Breast epithelium (tissue), 4 donors: ENCODE measurements around the gene BRS3. TPM values are rescaled to one million over a fixed set of nuclear protein-coding genes. Genes with fewer than 3 reads are reported as not detected.

Experiments used
- DNase-seq, 2 donors: peaks; one replicate each; pipeline ENCODE4 v3.0.0-alpha.2; 2019; ENCODE audit warnings: low spot score in 2 of 2
- H3K27ac ChIP-seq, 2 donors: fragments of 200-600 bp; sonication (generic) in 1 of 2; one replicate each; pipeline ENCODE4 v1.5.1; 2016 to 2019; ENCODE audit warnings: mild to moderate bottlenecking in 1 of 2
- H3K27me3 ChIP-seq, 2 donors: fragments of 200-600 bp; sonication (generic) in 1 of 2; one replicate each; pipeline versions ENCODE4 v1.5.1 to v1.6.0; 2017 to 2019; ENCODE audit warnings: control low read depth in 1 of 2, mild to moderate bottlenecking in 1 of 2
- H3K36me3 ChIP-seq: fragments of 200-600 bp; one replicate; pipeline ENCODE4 v1.5.1; 2019
- H3K4me1 ChIP-seq, 2 donors: fragments of 200-600 bp; sonication (generic); one replicate each; pipeline ENCODE4 v1.5.1; 2016 to 2019; ENCODE audit warnings: control low read depth in 1 of 2
- H3K4me3 ChIP-seq, 3 donors: fragments of 200-600 bp; sonication (generic); 1 replicate in 2 of 3; 2 replicates in 1 of 3; pipeline ENCODE4 v1.5.1; 2016 to 2019; ENCODE audit warnings: mild to moderate bottlenecking in 3 of 3, moderate library complexity in 2 of 3
- H3K9me3 ChIP-seq, 2 donors: fragments of 200-600 bp; sonication (generic) in 1 of 2; one replicate each; pipeline ENCODE4 v1.5.1; 2016 to 2019; ENCODE audit warnings: control low read depth in 1 of 2
- POLR2A ChIP-seq: fragments of 450-650 bp; IDR thresholded peaks from one replicate; pipeline ENCODE4 v1.6.1; 2016; ENCODE audit warnings: antibody characterized with exemption, mild to moderate bottlenecking, moderate library complexity
- POLR2AphosphoS5 ChIP-seq, 3 donors: sonication (generic); formaldehyde crosslinking; IDR thresholded peaks; one replicate each; pipeline ENCODE4 v1.6.1; 2017; ENCODE audit warnings: antibody characterized with exemption in 3 of 3
- intact Hi-C: fragments of 100-400 bp; cut with DNase I; formaldehyde crosslinking; loops from one replicate; pipeline ENCODE4 v1.15.1; 2023; ENCODE audit warnings: low total_unique reads
- total RNA-seq, 3 donors: library from RNA; depleted of rRNA; stranded (reverse); fragments of >200 nt; gene quantifications; one replicate each; pipeline ENCODE4 v1.1.0, GENCODE V29; 2016
- TF ChIP-seq, protein P1 (sequence below), 3 donors: fragments of 450-650 bp; IDR thresholded peaks; one replicate each; pipeline ENCODE4 v1.5.1; 2016 to 2017; ENCODE audit warnings: antibody characterized with exemption in 3 of 3, mild to moderate bottlenecking in 3 of 3, moderate library complexity in 3 of 3

The BRS3 gene
- total RNA-seq, 3 donors from 2014 or later: not detected

DNA sequence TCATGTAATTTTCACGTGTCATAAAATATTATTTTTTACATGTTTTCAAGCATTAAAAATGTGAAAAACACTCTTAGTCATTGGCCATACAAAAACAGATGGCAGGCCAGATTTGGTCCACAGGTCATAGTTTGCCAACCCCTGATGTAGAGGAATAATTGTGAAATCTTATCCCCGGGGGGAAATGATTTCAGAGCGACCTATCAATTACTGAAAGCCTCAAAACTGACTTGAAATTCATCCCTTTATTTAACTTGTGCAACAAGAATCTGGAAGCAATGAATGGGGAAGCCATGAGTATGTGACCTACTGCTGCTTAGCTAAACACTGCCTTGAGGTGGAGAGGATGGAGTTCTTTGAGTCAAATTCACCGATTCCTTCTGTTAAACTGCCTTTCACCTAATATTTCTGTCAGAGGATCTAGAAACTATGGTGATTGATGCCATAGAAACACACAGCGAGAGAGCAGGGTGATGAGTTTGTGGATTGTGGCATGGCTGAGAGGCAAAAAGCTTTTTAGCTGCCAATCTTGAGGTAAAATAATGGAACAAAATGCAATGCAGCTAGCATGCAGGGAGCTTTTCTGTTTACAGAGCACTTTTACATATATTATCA lies 30.3 kb upstream of the BRS3 start:
- Histone ChIP-seq H3K4me3 (no peak overlapping the region), H3K27me3 (peaks cover 0 to 26% of the 10 kb centered on the region in 2 donors), H3K27ac (no peak overlapping the region), H3K9me3 (no peaks in the 10 kb centered on the region), H3K36me3 (no peaks in the 10 kb centered on the region), H3K4me1 (no peaks in the 10 kb centered on the region)
- intact Hi-C loops: no loop called here
- TF ChIP-seq POLR2A: no peak
- TF ChIP-seq, protein P1, sequence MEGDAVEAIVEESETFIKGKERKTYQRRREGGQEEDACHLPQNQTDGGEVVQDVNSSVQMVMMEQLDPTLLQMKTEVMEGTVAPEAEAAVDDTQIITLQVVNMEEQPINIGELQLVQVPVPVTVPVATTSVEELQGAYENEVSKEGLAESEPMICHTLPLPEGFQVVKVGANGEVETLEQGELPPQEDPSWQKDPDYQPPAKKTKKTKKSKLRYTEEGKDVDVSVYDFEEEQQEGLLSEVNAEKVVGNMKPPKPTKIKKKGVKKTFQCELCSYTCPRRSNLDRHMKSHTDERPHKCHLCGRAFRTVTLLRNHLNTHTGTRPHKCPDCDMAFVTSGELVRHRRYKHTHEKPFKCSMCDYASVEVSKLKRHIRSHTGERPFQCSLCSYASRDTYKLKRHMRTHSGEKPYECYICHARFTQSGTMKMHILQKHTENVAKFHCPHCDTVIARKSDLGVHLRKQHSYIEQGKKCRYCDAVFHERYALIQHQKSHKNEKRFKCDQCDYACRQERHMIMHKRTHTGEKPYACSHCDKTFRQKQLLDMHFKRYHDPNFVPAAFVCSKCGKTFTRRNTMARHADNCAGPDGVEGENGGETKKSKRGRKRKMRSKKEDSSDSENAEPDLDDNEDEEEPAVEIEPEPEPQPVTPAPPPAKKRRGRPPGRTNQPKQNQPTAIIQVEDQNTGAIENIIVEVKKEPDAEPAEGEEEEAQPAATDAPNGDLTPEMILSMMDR (IDR thresholded peaks at IDR 0.05): no peak
- no peak for TF ChIP-seq POLR2AphosphoS5 (IDR thresholded peaks at IDR 0.05)
- no peak for DNase-seq

DNA sequence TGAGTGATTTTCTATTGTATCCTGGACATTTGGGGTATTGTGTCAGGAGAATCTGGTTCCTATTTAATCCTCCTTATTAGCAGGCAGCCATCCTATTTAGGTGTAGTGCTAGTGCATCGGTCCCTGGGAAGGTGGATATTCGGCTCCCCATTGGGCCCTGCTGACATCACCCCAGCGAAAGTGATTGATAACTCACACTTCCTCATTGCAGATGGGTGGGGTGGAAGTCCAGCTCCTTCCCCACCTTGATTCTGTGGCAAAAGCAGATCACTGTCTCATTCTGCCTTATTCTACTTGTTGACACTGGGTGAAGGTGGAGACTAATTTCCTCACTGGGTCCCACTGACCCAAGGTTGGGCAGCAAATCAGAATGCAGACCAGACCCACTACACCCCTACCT lies 23.2 kb upstream of the BRS3 start:
- H3K4me3 ChIP-seq: no peak overlapping the region
- intact Hi-C loops: no loop called here
- TF ChIP-seq, protein P1 (IDR thresholded peaks at IDR 0.05): no peak
- no peak for TF ChIP-seq POLR2A
- TF ChIP-seq POLR2AphosphoS5 (IDR thresholded peaks at IDR 0.05): no peak
- no peak overlapping the region for H3K27ac ChIP-seq
- peaks cover 0 to 13% of the 10 kb centered on the region in 2 donors for H3K27me3 ChIP-seq
- no peaks in the 10 kb centered on the region for H3K36me3 ChIP-seq
- DNase-seq: no peak
- no peaks in the 10 kb centered on the region for H3K9me3 ChIP-seq
- no peaks in the 10 kb centered on the region for H3K4me1 ChIP-seq

- no peak for DNase-seq
- no peak overlapping the region for H3K27ac ChIP-seq
- H3K4me1 ChIP-seq: no peaks in the 10 kb centered on the region
- peaks cover 0 to 26% of the 10 kb centered on the region in 2 donors for H3K27me3 ChIP-seq
- no peak for TF ChIP-seq POLR2AphosphoS5 (IDR thresholded peaks at IDR 0.05)
- TF ChIP-seq, protein P1 (IDR thresholded peaks at IDR 0.05): no peak
- TF ChIP-seq POLR2A: no peak
- H3K9me3 ChIP-seq: no peaks in the 10 kb centered on the region
- H3K4me3 ChIP-seq: no peak overlapping the region
- H3K36me3 ChIP-seq: no peaks in the 10 kb centered on the region
- intact Hi-C loops: no loop called here
Observed at GRCh38 chrX:136467303-136467702, 20.4 kb upstream of the BRS3 start.

DNA sequence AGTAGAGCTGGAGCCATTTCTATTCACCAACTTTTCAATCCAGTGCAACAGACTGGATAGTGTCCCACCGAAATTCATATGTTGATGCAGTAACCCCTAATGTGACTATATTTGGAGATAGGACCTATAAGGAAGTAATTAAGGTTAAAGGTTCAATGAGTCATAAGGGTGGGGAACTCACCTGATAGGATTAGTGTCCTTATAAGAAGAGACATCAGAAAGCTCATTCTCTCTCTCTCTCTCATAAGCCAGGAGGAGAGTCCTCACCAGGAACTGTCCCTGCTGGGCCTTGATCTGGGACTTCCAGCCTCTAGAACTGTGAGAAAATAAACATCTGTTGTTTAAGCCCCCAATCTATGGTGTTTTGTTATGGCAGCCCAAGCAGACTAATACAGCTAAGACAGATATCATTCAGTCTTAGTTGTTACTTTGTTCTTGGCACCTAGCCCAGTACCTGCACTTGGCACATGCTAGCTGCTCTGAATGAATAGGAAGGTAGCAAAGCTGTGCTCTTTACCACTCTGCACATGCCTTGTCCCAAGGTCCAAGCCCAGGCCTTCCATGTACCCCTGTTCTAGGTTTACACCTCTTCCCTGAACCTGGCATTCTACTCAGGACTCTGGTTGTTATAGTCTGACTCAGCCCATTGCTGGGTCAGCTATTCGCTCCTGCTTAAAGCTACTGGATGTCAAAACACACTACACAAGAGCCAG lies 19.2 kb upstream of the BRS3 start:
- Histone ChIP-seq H3K36me3 (no peaks in the 10 kb centered on the region), H3K4me3 (no peak overlapping the region), H3K9me3 (no peaks in the 10 kb centered on the region), H3K4me1 (no peaks in the 10 kb centered on the region), H3K27me3 (peaks cover 0 to 37% of the 10 kb centered on the region in 2 donors), H3K27ac (no peak overlapping the region)
- intact Hi-C loops: no loop called here
- TF ChIP-seq POLR2AphosphoS5 (IDR thresholded peaks at IDR 0.05) (no peak), POLR2A (no peak)
- TF ChIP-seq, protein P1 (IDR thresholded peaks at IDR 0.05): no peak
- DNase-seq: no peak

- H3K4me3 ChIP-seq: no peak overlapping the region
- H3K27me3 ChIP-seq: peaks cover 0 to 48% of the 10 kb centered on the region in 2 donors
- no peak overlapping the region for H3K27ac ChIP-seq
- H3K36me3 ChIP-seq: no peaks in the 10 kb centered on the region
- no peaks in the 10 kb centered on the region for H3K4me1 ChIP-seq
- H3K9me3 ChIP-seq: no peaks in the 10 kb centered on the region
- intact Hi-C loops: no loop called here
- DNase-seq: no peak
- no peak for TF ChIP-seq POLR2AphosphoS5 (IDR thresholded peaks at IDR 0.05)
- TF ChIP-seq, protein P1 (IDR thresholded peaks at IDR 0.05): no peak
Observed at GRCh38 chrX:136473663-136474062, 14.1 kb upstream of the BRS3 start.
